DOHH2 (cell line): ENCODE results near the gene TMEM94.

Experiments used
- CTCF ChIP-seq: fragments of 200-600 bp; sonication (generic); IDR thresholded peaks from one replicate; pipeline ENCODE4 v1.5.1; 2014; ENCODE audit warnings: antibody characterized with exemption, mild to moderate bottlenecking, low read depth, low read length; ENCODE audit not compliant: poor library complexity, severe bottlenecking
- EZH2phosphoT487 ChIP-seq: fragments of 200-600 bp; sonication (generic); IDR thresholded peaks from 2 replicates; pipeline ENCODE4 v1.6.1; 2017; ENCODE audit warnings: borderline replicate concordance, mild to moderate bottlenecking, antibody characterized with exemption, low read length, moderate library complexity, mixed read lengths

GRCh38 chr17:75491680-75492079 lies 35.2 kb downstream of the TMEM94 start:
- no peak for TF ChIP-seq CTCF
- no peak for TF ChIP-seq EZH2phosphoT487
